NCI-H2029 (cell line): ENCODE data around the gene TCF12.
A peak's percentile ranks its signal among the peaks of the same experiment; 100 is the strongest.

ENCODE experiments used
- DNase-seq: peaks from one replicate; lab custom pipeline; 2025; lab: John Stamatoyannopoulos, UW

TCF12 gene

DNA sequence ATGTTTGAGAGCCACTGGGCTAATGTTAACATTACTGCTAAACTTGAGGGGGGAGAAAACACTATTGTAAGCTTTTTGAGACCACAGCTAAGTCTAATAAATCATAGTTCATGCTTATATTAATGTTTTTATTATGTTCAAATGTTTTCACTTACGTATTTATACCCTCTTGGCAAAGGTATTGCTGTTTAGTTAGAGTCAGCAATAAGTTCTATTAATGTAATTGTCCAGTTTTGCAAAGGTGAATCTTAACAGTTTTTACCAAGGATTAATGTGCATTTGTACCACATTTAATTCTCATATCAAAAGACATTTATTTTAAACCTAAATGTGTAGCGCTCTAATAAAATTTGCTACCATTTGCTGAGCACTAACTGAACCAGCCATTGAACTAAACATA is 251.2 kb downstream of the TCF12 start:
- no peak for DNase-seq

DNA sequence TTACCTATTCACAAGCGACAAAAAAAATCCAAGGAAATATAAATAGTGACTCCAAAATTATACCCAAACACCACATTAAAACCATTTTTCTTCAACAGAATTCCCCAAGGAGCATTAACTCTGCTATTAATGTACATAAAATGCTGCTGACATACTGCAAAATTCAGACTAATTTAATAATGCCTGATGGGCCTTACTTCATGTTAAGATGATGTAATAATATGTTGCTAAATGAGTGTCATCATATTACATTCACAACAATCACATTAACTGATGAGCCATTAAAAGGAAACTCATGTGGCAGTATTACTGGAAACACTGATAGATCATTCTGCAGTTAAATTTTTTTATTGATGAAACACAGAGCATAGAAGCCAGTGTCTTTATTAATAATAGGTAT is 253.0 kb downstream of the TCF12 start:
- no peak for DNase-seq

GRCh38 chr15:57172925-57173324 is 254.5 kb downstream of the TCF12 start:
- no peak for DNase-seq

DNA sequence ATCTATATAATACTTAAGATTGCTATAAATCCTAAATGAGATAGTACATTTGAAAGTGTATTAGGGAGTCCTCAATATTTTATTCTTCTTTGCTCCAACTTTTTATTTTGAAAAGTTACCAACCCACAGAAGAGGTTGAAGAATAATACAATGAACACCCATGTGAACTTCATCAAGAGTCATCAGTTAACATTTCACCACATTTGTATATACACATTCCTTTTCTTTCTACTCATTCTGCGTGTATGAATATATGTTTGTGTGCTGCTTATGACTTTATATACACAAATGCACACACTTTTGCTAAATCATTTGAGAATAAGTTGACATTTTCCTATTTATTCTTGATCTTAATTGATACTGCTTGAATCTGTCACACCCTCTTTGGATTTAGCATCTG is 264.6 kb downstream of the TCF12 start:
- DNase-seq = no peak

DNA sequence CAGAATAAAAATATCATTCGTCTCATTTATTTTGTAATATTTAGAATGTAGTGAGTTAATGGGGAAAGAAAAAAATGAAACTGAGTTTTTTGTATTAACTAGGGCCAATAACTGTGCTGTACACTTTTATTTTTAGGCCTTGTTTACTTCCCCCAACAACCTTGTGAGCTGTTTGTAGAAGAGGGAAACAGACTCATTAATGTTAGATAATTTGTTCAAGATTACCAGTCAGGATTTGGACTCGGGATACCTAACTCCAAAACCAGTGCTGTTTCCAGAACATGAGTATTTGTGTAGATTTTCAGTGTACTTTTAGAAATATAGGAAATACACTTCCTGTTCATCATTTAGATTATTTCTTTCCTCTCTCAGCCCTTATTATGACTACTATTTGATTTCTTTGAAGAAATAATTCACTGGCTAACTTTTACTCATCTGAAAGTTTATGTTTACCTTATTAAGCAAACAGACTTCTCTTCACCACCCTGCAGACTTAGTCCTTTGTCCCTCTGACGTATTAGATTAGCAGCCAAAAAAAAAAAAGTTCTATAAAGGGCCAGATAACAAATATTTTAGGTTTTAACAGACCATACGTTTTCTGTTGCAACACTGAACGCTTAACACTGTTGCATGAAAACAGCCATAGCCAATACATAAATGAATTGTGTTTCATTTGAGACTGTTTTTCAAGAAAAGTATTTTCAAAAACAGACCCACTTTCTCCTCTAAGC is 265.3 kb downstream of the TCF12 start:
- DNase-seq = no peak

GRCh38 chr15:57184502-57184901 is 266.1 kb downstream of the TCF12 start:
- no peak for DNase-seq

DNA sequence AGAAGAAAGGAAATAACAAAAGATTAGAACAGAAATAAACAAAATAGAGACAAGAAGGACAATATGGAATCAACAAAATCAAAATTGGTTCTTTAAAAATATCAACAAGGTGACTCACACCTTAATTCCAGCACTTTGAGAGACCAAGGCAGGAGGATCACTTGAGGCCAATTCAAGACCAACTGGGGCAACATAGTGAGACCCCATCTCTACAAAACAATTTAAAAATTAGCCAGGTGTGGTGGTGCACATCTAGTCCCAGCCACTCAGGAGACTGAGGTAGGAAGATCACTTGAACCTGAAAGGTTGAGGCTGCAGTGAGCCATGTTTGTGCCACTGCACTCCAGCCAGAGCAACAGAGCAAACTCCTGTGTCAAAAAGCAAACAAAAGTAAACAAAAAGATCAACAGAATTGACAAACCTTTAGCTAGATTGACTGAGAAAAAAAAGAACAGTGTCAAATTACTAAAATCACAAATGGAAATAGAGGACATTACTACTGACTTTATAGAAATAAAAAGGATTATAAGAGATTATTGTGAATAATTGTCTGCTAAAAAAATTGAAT is 267.1 kb downstream of the TCF12 start:
- DNase-seq = no peak

GRCh38 chr15:57189466-57189865 is 271.0 kb downstream of the TCF12 start:
- no peak for DNase-seq

- no peak for DNase-seq
Measured at GRCh38 chr15:57190208-57190607, 271.8 kb downstream of the TCF12 start.

DNA sequence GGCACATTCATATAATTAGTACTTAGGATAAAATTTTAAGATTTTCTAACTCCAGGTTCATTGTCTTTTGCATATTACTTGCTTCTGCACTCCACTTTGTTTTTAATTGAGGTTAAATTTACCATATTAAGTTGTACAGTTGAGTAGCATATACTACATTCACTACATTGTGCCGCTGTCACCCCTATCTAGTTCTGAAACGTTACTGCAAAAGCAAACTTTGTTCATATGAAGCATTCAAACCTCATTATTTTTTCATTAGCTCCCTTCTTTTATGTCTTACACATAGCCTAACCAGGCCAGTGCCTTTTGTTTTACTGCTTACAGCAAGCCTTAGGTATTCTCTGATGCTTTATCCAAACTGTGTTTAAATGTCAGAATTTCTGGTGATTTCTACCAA is 274.7 kb downstream of the TCF12 start:
- DNase-seq = no peak

DNA sequence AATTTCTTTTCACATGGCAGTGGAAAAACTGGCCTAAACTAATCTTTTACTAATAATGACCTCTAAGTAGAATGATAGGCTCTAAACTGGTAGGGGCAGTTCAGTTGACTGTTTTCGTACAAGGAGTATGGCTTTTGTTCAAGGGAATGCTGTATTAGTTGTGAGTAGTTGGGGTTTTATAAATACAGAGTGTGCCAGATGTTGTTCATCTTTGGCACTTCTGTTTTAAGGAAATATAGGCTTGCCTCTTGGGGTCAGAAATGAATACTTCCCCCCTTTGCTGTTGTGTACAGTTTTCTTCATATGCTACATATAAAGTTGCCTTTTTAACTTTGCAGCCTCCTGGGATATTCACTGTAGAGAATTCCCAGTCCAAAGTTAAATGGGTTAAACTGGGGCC is 276.9 kb downstream of the TCF12 start:
- no peak for DNase-seq

DNA sequence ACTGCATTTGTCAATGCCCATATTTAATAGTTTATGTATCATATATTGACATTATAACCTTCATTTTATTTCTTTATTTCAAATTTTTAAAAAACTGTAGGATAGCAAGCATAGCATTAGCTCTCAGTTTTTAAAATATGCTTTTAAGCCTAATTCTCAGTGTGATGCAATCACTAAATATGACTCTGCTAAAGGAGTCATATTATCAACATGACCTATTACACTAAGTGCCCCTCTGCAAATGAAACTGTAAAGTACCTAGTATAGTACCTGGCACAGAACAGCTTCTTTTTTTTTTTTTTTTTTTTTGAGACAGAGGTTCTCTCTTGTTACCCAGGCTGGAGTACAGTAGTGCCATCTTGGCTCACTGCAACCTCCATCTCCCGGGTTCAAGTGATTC is 278.4 kb downstream of the TCF12 start:
- no peak for DNase-seq

DNA sequence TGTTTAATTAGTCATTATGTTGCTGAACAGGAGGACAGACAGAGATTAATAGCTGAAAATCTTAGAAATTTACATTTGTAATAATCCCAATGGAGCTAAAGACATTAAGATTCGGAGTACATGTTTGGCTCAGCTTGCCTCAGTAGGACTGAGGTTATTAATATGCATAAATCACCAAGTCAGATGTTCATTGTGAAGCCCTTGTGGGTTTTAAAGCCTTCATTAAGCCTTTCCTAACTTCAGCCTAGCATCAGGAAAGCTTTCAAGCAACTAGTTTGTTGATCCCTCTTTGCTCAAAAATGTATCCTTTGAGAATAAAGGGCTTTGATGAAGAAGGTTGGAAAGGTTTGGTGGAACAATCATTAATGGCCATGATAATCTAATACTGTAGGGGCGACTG is 279.7 kb downstream of the TCF12 start:
- no peak for DNase-seq

DNA sequence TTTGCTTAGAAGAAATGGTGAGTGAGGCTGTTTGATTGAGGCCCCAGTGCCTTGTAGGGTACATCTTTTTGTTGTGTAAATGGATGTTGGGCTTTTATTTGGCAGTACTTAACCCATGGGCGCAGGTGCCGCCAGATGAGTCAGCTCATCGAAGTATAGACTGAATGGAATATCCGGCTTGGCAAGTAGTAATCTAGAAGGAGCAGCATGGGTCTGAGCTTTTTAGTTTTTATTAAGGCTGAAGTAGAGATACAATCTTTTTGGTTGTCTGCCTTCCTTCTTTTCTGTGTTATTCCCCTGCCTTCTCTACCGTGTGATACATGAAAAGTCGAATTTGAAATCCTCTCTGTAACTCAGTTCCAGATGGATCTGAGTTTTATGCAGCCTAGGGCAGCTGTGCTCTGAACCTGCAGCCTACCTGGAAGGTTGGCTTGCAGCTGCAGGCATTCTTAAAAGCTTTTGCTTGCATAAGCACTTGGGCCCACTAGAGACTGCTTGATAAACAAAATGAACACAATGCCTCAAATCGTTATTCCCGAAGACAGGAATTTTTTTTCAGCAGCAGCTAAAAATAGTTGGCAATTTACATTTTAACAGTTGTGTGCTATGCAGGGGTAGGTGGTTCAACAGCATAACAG is 280.3 kb downstream of the TCF12 start:
- DNase-seq = peak; percentile 85

DNA sequence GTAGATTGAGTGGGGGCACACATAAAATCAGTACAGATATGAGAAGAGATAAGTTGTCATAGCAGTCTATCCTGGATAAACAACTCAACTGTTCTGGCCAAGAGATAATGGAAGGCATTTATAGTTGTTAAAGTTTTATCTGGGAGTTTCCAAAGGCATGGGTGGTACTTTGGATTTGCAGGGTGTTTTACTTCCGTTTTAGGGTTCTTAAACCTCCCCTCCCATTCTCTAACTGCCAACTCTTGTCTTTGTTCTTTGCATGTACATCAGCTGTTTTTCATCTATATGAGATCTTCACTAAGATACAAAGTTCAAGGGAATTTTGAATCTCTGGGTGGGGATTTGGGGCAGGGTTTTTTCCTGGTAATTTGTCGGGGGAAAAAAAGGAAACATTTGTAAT is 283.1 kb downstream of the TCF12 start:
- DNase-seq = no peak

- DNase-seq = no peak
Measured at GRCh38 chr15:57203906-57204305, 285.5 kb downstream of the TCF12 start.

GRCh38 chr15:57205027-57205855 is 286.8 kb downstream of the TCF12 start:
- no peak for DNase-seq

DNA sequence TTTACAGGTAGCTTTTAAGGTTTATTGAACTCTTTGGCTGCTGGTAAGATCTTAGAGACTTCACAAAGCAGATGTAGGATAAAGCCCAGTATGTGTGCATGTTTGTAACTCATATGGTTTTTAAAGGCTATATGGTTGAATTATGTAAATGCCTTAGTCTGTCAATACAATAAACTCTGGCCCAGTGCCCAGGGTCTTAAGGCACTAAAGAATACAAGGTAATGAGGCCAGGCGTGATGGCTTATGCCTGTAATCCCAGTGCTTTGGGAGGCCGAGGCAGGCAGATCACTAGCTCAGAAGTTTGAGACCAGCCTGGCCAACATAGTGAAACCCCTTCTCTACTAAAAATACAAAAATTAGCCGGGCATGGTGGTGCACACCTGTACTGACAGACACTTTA is 287.6 kb downstream of the TCF12 start:
- DNase-seq = no peak

- peak; percentile 28 for DNase-seq
Measured at GRCh38 chr15:57213862-57214261, 295.4 kb downstream of the TCF12 start.

- DNase-seq = no peak
Measured at GRCh38 chr15:57215326-57215725, 296.9 kb downstream of the TCF12 start.

DNA sequence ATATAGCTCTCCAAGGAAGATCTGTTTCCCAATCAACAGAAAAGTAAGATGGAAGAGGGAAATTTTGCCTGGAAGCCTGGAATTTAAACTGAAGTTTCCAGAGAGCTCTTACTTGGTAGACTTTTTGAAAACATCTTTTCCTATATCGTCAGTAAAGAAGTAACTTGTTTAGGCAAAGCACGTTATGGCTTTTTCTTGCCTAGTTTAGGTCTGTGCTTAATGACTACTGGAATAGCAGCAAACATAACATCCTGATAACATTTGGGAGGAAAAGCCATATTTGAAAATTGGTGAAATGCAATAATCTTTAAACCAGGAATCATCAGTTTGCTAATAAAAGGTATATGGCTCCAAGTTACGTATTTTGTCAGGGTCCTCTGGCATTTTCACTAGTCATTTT is 297.4 kb downstream of the TCF12 start:
- no peak for DNase-seq

- DNase-seq = no peak
Measured at GRCh38 chr15:57216288-57216687, 297.8 kb downstream of the TCF12 start.
